ENCODE data around the gene SLC24A3. TPM values are rescaled to one million over a fixed set of nuclear protein-coding genes. Genes with fewer than 3 reads are reported as not detected.

The SLC24A3 gene
- total RNA-seq, 1 experiment from 2014 or later: not detected

GRCh38 chr20:19511931-19512330, 299.5 kb downstream of the SLC24A3 start:
- no TSS peak for BruUV-seq (replicated peaks)

DNA sequence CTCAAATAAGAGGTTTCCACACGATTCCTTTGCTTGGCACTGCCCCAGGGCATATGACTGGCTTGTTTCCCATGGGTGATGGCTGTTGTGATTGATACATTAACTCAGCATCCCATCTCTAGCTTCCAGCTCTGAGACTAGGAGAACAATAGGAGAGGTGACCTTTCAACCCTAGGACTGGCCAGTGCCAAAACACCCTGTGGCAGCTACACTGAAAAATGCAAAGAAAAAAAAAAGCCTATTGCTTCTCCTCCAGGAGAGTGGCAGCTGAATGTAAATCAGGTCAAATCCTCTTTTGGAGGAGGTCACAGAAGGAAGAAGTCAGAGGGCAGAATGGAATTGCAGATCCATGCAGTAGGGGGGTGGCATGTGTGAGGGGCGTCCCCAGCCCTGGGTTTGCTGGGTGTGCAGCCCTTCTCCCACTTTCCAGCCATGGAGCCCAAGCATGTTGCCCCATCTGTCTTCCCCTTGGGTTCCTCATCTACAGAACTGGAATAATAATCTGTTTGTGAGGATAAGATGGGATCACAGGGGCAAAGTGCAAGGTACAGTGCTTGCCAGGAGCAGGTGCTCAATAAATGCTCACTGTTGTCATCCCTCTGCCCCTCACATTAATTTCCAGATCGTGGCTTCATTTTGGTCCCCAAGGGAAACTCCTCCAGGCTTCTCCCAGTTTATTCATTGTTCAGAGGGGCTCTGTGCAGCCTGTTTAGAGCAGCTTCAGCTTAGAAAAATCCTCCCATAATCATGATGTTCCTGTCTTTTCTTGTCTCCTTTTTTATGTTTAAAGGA, 300.6 kb downstream of the SLC24A3 start:
- intact Hi-C loops (cut with micrococcal nuclease; ENCODE audit: unreplicated experiment): no loop called here
- Histone ChIP-seq H3K9me2 (ENCODE audit: insufficient read depth) (no peaks in the 10 kb centered on the region), H3K9me3 (ENCODE audit: insufficient read depth, low read depth) (no peaks in the 10 kb centered on the region), H3K4me3 (no peak overlapping the region), H3F3A (ENCODE audit: insufficient read depth, low read depth) (no peaks in the 10 kb centered on the region), H3K4me1 (replicated peaks; ENCODE audit: insufficient read depth) (no peaks in the 10 kb centered on the region), H2AFZ (no peak overlapping the region), H3K4me2 (no peak overlapping the region), H3K27ac (no peak overlapping the region), H3K79me2 (ENCODE audit: low read depth) (no peaks in the 10 kb centered on the region), H3K27me3 (ENCODE audit: insufficient read depth, low read depth) (peaks cover 34% of the 10 kb centered on the region), H3K36me3 (ENCODE audit: low read depth) (no peaks in the 10 kb centered on the region), H4K20me1 (ENCODE audit: insufficient read depth) (no peaks in the 10 kb centered on the region)
- ChIA-PET POLR2A (ENCODE audit: unreplicated experiment) (no interaction called here), CTCF (no interaction called here)
- no TSS peak for BruUV-seq (replicated peaks)
- no peak for DNase-seq
- TF ChIP-seq EZH2 (IDR thresholded peaks at IDR 0.05; ENCODE audit: low read depth): no peak
- no peak for TF ChIP-seq CTCF (conservative IDR thresholded peaks at IDR 0.05)

More at GRCh38 chr20:19511931-19512330, 299.5 kb downstream of the SLC24A3 start:
- Histone ChIP-seq H3K4me2 (no peak overlapping the region), H3K4me1 (replicated peaks; ENCODE audit: insufficient read depth) (no peaks in the 10 kb centered on the region), H4K20me1 (ENCODE audit: insufficient read depth) (no peaks in the 10 kb centered on the region), H3K27me3 (ENCODE audit: insufficient read depth, low read depth) (peaks cover 39% of the 10 kb centered on the region), H3F3A (ENCODE audit: insufficient read depth, low read depth) (no peaks in the 10 kb centered on the region), H3K9me2 (ENCODE audit: insufficient read depth) (no peaks in the 10 kb centered on the region), H3K4me3 (no peak overlapping the region), H3K79me2 (ENCODE audit: low read depth) (no peaks in the 10 kb centered on the region), H3K27ac (no peak overlapping the region), H3K36me3 (ENCODE audit: low read depth) (no peaks in the 10 kb centered on the region), H3K9me3 (ENCODE audit: insufficient read depth, low read depth) (no peaks in the 10 kb centered on the region), H2AFZ (no peak overlapping the region)
- ChIA-PET POLR2A (ENCODE audit: unreplicated experiment) (no interaction called here), CTCF (no interaction called here)
- intact Hi-C loops (cut with micrococcal nuclease; ENCODE audit: unreplicated experiment): no loop called here
- DNase-seq: no peak
- TF ChIP-seq CTCF (conservative IDR thresholded peaks at IDR 0.05) (no peak), EZH2 (IDR thresholded peaks at IDR 0.05; ENCODE audit: low read depth) (no peak)

- Histone ChIP-seq H3F3A (ENCODE audit: insufficient read depth, low read depth) (no peaks in the 10 kb centered on the region), H3K9me2 (ENCODE audit: insufficient read depth) (no peaks in the 10 kb centered on the region), H3K36me3 (ENCODE audit: low read depth) (no peaks in the 10 kb centered on the region), H3K4me2 (no peak overlapping the region), H4K20me1 (ENCODE audit: insufficient read depth) (no peaks in the 10 kb centered on the region), H3K27me3 (ENCODE audit: insufficient read depth, low read depth) (peaks cover 35% of the 10 kb centered on the region), H3K9me3 (ENCODE audit: insufficient read depth, low read depth) (no peaks in the 10 kb centered on the region), H3K27ac (no peak overlapping the region), H3K4me1 (replicated peaks; ENCODE audit: insufficient read depth) (no peaks in the 10 kb centered on the region), H3K79me2 (ENCODE audit: low read depth) (no peaks in the 10 kb centered on the region), H2AFZ (no peak overlapping the region), H3K4me3 (no peak overlapping the region)
- POLR2A ChIA-PET (ENCODE audit: unreplicated experiment): no interaction called here
- CTCF ChIA-PET: no interaction called here
- intact Hi-C loops (cut with micrococcal nuclease; ENCODE audit: unreplicated experiment): no loop called here
- BruUV-seq (replicated peaks): no TSS peak
- no peak for DNase-seq
- TF ChIP-seq CTCF (conservative IDR thresholded peaks at IDR 0.05): no peak
- no peak for TF ChIP-seq EZH2 (IDR thresholded peaks at IDR 0.05; ENCODE audit: low read depth)
Observed at GRCh38 chr20:19515074-19515473, 302.6 kb downstream of the SLC24A3 start.

Data from PC-9 (cell line).